Measurements from ENCODE around the gene TOR3A. TPM values are rescaled to one million over a fixed set of nuclear protein-coding genes. Genes with fewer than 3 reads are reported as not detected.

The TOR3A gene
- total RNA-seq, 1 donor from 2014 or later: 14.5 TPM

DNA sequence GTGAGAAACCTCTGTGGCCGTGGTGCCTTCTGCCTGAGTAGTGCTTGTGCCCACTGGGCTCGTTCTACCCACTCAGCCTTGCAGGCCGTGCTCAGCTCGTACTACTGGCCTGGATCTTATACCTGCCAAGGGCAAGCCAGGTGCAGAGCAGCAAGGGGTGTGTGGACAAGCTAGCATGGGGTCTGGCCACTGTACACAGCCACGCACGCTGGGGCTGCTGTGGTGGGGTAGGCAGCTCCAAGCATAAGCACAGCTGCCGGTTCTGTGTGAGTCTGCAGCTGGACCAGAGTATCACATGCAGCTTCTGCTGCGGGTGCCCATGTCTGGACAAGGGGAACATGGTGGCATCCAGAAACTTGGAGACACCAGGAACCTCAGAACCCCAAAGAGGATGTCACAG is 39.8 kb upstream of the TOR3A start:
- Mint-ChIP-seq H3K4me1 (ENCODE audit: low read depth, unreplicated experiment) (peaks cover 21% of the 10 kb centered on the region), H3K36me3 (ENCODE audit: low read depth, unreplicated experiment) (peaks cover 5% of the 10 kb centered on the region), H3K4me3 (ENCODE audit: unreplicated experiment) (no peak overlapping the region), H3K9me3 (ENCODE audit: unreplicated experiment) (no peaks in the 10 kb centered on the region), H3K27ac (ENCODE audit: unreplicated experiment) (no peak overlapping the region), H3K27me3 (ENCODE audit: low read depth, unreplicated experiment) (no peaks in the 10 kb centered on the region)
- Histone ChIP-seq H4K20me1 (ENCODE audit: insufficient read depth, low read length) (peaks cover 40% of the 10 kb centered on the region), H3K9ac (ENCODE audit: low read length) (no peak overlapping the region), H3K79me2 (ENCODE audit: insufficient read depth, low read length) (peaks cover 44% of the 10 kb centered on the region), H3K4me3 (ENCODE audit: insufficient read depth, low read depth, low read length) (no peak overlapping the region), H3K9me3 (ENCODE audit: insufficient read depth, low read depth, low read length) (no peaks in the 10 kb centered on the region), H2AFZ (ENCODE audit: low read depth, low read length) (no peak overlapping the region), H3K27ac (ENCODE audit: low read depth, low read length) (no peak overlapping the region), H3K4me2 (ENCODE audit: low read length) (no peak overlapping the region), H3K4me1 (ENCODE audit: insufficient read depth, low read length) (peaks cover 20% of the 10 kb centered on the region), H3K36me3 (ENCODE audit: insufficient read depth, low read length) (peaks cover 2% of the 10 kb centered on the region), H3K27me3 (ENCODE audit: insufficient read depth, low read length) (no peaks in the 10 kb centered on the region)
- FAIRE-seq: no peak
- DNase-seq (ENCODE audit: low read depth): no peak
- TF ChIP-seq, protein P1, sequence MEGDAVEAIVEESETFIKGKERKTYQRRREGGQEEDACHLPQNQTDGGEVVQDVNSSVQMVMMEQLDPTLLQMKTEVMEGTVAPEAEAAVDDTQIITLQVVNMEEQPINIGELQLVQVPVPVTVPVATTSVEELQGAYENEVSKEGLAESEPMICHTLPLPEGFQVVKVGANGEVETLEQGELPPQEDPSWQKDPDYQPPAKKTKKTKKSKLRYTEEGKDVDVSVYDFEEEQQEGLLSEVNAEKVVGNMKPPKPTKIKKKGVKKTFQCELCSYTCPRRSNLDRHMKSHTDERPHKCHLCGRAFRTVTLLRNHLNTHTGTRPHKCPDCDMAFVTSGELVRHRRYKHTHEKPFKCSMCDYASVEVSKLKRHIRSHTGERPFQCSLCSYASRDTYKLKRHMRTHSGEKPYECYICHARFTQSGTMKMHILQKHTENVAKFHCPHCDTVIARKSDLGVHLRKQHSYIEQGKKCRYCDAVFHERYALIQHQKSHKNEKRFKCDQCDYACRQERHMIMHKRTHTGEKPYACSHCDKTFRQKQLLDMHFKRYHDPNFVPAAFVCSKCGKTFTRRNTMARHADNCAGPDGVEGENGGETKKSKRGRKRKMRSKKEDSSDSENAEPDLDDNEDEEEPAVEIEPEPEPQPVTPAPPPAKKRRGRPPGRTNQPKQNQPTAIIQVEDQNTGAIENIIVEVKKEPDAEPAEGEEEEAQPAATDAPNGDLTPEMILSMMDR (IDR thresholded peaks at IDR 0.05; ENCODE audit: insufficient read depth, low read depth, low read length): no peak
- no peak for TF ChIP-seq EZH2 (IDR thresholded peaks at IDR 0.05; ENCODE audit: insufficient read depth, low read length)

DNA sequence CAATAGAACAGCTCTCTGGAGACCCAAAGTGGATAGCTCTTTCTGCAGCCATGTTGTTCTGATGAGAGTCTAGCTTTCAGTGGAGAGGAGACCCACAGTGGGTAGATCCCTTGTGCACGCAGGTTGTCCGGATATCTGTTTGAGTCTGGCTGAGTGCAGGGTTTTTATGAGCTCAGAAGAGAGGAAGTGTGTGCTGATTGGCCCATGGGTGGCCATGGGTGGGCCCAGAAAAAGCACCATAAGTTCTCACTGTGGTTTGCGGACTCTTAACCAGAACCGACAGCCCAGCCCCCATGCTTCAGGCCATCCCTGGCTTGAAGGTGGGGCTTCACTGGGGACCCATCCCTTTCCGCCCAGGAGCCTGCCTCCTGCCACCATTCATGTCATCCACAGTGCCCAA is 39.2 kb upstream of the TOR3A start:
- no peak overlapping the region for H3K9ac ChIP-seq (ENCODE audit: low read length)
- H3K4me3 ChIP-seq (ENCODE audit: insufficient read depth, low read depth, low read length): no peak overlapping the region
- Mint-ChIP-seq H3K36me3 (ENCODE audit: low read depth, unreplicated experiment) (peaks cover 5% of the 10 kb centered on the region), H3K27ac (ENCODE audit: unreplicated experiment) (no peak overlapping the region), H3K4me1 (ENCODE audit: low read depth, unreplicated experiment) (peaks cover 23% of the 10 kb centered on the region), H3K4me3 (ENCODE audit: unreplicated experiment) (no peak overlapping the region), H3K9me3 (ENCODE audit: unreplicated experiment) (no peaks in the 10 kb centered on the region), H3K27me3 (ENCODE audit: low read depth, unreplicated experiment) (no peaks in the 10 kb centered on the region)
- H3K9me3 ChIP-seq (ENCODE audit: insufficient read depth, low read depth, low read length): no peaks in the 10 kb centered on the region
- no peak overlapping the region for H3K4me2 ChIP-seq (ENCODE audit: low read length)
- peaks cover 2% of the 10 kb centered on the region for H3K36me3 ChIP-seq (ENCODE audit: insufficient read depth, low read length)
- peaks cover 40% of the 10 kb centered on the region for H4K20me1 ChIP-seq (ENCODE audit: insufficient read depth, low read length)
- TF ChIP-seq, protein P1 (IDR thresholded peaks at IDR 0.05; ENCODE audit: insufficient read depth, low read depth, low read length): no peak
- TF ChIP-seq EZH2 (IDR thresholded peaks at IDR 0.05; ENCODE audit: insufficient read depth, low read length): no peak
- H3K27ac ChIP-seq (ENCODE audit: low read depth, low read length): no peak overlapping the region
- no peak overlapping the region for H2AFZ ChIP-seq (ENCODE audit: low read depth, low read length)
- H3K4me1 ChIP-seq (ENCODE audit: insufficient read depth, low read length): peaks cover 23% of the 10 kb centered on the region
- H3K27me3 ChIP-seq (ENCODE audit: insufficient read depth, low read length): no peaks in the 10 kb centered on the region
- FAIRE-seq (no peak), DNase-seq (ENCODE audit: low read depth) (no peak)
- peaks cover 43% of the 10 kb centered on the region for H3K79me2 ChIP-seq (ENCODE audit: insufficient read depth, low read length)

DNA sequence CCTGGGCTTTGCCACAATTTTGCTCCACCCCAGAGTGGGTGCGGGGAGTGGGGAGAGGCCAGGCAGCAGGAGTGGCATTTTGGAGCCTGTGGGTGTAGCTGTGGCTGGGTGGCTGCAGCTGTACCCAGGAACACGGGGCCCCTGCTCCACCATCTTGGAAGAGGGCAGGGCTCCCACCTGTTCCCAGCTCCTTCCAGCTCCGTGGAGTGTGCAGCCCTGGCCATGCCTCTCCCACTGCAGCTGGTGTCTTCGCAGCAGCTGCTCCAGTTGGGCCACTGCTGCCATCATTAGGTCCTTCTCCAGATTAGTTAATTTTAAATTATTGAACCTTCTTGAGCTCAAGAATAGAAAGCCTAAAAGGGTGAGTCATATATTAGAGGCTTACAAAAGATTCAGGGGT is 38.6 kb upstream of the TOR3A start:
- H3K4me1 ChIP-seq (ENCODE audit: insufficient read depth, low read length): peaks cover 17% of the 10 kb centered on the region
- peaks cover 5% of the 10 kb centered on the region for H3K36me3 Mint-ChIP-seq (ENCODE audit: low read depth, unreplicated experiment)
- no peak overlapping the region for H2AFZ ChIP-seq (ENCODE audit: low read depth, low read length)
- no peaks in the 10 kb centered on the region for H3K27me3 ChIP-seq (ENCODE audit: insufficient read depth, low read length)
- DNase-seq (ENCODE audit: low read depth) (no peak), FAIRE-seq (no peak)
- no peak overlapping the region for H3K9ac ChIP-seq (ENCODE audit: low read length)
- no peak overlapping the region for H3K27ac Mint-ChIP-seq (ENCODE audit: unreplicated experiment)
- H3K27ac ChIP-seq (ENCODE audit: low read depth, low read length): no peak overlapping the region
- H3K27me3 Mint-ChIP-seq (ENCODE audit: low read depth, unreplicated experiment): no peaks in the 10 kb centered on the region
- peaks cover 2% of the 10 kb centered on the region for H3K36me3 ChIP-seq (ENCODE audit: insufficient read depth, low read length)
- peaks cover 42% of the 10 kb centered on the region for H3K79me2 ChIP-seq (ENCODE audit: insufficient read depth, low read length)
- TF ChIP-seq EZH2 (IDR thresholded peaks at IDR 0.05; ENCODE audit: insufficient read depth, low read length): no peak
- TF ChIP-seq, protein P1 (IDR thresholded peaks at IDR 0.05; ENCODE audit: insufficient read depth, low read depth, low read length): no peak
- no peak overlapping the region for H3K4me2 ChIP-seq (ENCODE audit: low read length)
- H3K4me3 ChIP-seq (ENCODE audit: insufficient read depth, low read depth, low read length): no peak overlapping the region
- peaks cover 36% of the 10 kb centered on the region for H4K20me1 ChIP-seq (ENCODE audit: insufficient read depth, low read length)
- H3K9me3 ChIP-seq (ENCODE audit: insufficient read depth, low read depth, low read length): no peaks in the 10 kb centered on the region
- no peak overlapping the region for H3K4me3 Mint-ChIP-seq (ENCODE audit: unreplicated experiment)
- H3K9me3 Mint-ChIP-seq (ENCODE audit: unreplicated experiment): no peaks in the 10 kb centered on the region
- H3K4me1 Mint-ChIP-seq (ENCODE audit: low read depth, unreplicated experiment): peaks cover 26% of the 10 kb centered on the region
